Measurements from ENCODE around the gene GRK4.
"Not testable (repeated sequence)": the region's sequence is repeated elsewhere in the genome, so short reads cannot be mapped to it uniquely, and the experiment has no call there.

GRK4 gene

GRCh38 chr4:2942037-2942531 lies 21.3 kb upstream of the GRK4 start:
- DNase-seq (ENCODE audit: low read depth), result no peak

GRCh38 chr4:2942532-2943363 lies 20.6 kb upstream of the GRK4 start:
- DNase-seq (ENCODE audit: low read depth), result no peak

- no peak for DNase-seq (ENCODE audit: low read depth)
These were observed 19.8 kb upstream of the GRK4 start for GRCh38 chr4:2943364-2944090.

- DNase-seq (ENCODE audit: low read depth), result no peak
These were observed 19.3 kb upstream of the GRK4 start for GRCh38 chr4:2944091-2944482.

GRCh38 chr4:2944586-2945526 lies 18.5 kb upstream of the GRK4 start:
- no peak for DNase-seq (ENCODE audit: low read depth)

GRCh38 chr4:2945619-2946604 lies 17.5 kb upstream of the GRK4 start:
- not testable (repeated sequence) for DNase-seq (ENCODE audit: low read depth)

- no peak for DNase-seq (ENCODE audit: low read depth)
These were observed 16.4 kb upstream of the GRK4 start for GRCh38 chr4:2946812-2947600.

- no peak for DNase-seq (ENCODE audit: low read depth)
These were observed 15.4 kb upstream of the GRK4 start for GRCh38 chr4:2947926-2948325.

GRCh38 chr4:2948895-2949781 lies 14.2 kb upstream of the GRK4 start:
- no peak for DNase-seq (ENCODE audit: low read depth)

- DNase-seq (ENCODE audit: low read depth), result no peak
These were observed 13.6 kb upstream of the GRK4 start for GRCh38 chr4:2949782-2950125.

GRCh38 chr4:2950221-2950989 lies 13.0 kb upstream of the GRK4 start:
- DNase-seq (ENCODE audit: low read depth), result no peak

- no peak for DNase-seq (ENCODE audit: low read depth)
These were observed 9.9 kb upstream of the GRK4 start for GRCh38 chr4:2953496-2953895.

- no peak for DNase-seq (ENCODE audit: low read depth)
These were observed 8.8 kb upstream of the GRK4 start for GRCh38 chr4:2954358-2955185.

GRCh38 chr4:2955186-2956044 lies 8.0 kb upstream of the GRK4 start:
- not testable (repeated sequence) for DNase-seq (ENCODE audit: low read depth)

- no peak for DNase-seq (ENCODE audit: low read depth)
These were observed 4.9 kb upstream of the GRK4 start for GRCh38 chr4:2958446-2958845.

- DNase-seq (ENCODE audit: low read depth), result not testable (repeated sequence)
These were observed 2.9 kb upstream of the GRK4 start for GRCh38 chr4:2960450-2960849.

- DNase-seq (ENCODE audit: low read depth), result no peak
These were observed 2.0 kb upstream of the GRK4 start for GRCh38 chr4:2961421-2961810.
